NCI-H128 (cell line): ENCODE measurements around the gene FUT2.

Experiments
- DNase-seq: peaks from one replicate; lab custom pipeline; 2025; ENCODE audit not compliant: unreplicated experiment; lab: John Stamatoyannopoulos, UW

Gene FUT2

DNA sequence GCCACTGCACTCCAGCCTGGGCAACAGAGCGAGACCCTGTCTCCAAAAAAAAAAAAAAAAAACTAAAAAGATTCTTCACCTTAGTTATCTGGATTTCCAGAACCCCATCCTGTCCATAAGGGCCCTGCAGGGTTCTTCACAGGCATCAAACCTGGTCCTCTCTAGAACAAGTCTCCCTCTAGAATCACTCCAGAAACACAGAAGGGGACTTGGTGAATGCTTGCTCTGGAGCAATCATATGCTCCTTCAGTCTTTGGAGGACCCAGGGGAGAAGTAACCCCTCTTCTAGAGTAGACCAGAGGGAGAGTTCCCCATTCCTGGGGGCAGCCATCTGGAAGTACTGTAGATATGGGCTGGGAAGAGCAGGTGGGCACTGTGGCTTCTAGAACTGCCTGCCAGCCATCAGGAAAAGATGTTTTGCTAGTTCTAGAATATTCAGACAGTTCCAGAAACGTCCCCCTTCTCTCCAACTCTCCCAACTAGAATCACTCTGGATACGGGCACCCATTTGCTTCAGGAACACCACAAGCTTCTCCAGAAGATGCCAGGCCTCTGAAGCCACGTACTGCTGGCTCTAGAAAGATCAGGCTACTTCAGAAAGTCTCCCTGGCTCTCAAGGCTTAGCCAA lies 53.9 kb downstream of the FUT2 start:
- no peak for DNase-seq

GRCh38 chr19:48750351-48750750 lies 54.6 kb downstream of the FUT2 start:
- DNase-seq, result no peak

DNA sequence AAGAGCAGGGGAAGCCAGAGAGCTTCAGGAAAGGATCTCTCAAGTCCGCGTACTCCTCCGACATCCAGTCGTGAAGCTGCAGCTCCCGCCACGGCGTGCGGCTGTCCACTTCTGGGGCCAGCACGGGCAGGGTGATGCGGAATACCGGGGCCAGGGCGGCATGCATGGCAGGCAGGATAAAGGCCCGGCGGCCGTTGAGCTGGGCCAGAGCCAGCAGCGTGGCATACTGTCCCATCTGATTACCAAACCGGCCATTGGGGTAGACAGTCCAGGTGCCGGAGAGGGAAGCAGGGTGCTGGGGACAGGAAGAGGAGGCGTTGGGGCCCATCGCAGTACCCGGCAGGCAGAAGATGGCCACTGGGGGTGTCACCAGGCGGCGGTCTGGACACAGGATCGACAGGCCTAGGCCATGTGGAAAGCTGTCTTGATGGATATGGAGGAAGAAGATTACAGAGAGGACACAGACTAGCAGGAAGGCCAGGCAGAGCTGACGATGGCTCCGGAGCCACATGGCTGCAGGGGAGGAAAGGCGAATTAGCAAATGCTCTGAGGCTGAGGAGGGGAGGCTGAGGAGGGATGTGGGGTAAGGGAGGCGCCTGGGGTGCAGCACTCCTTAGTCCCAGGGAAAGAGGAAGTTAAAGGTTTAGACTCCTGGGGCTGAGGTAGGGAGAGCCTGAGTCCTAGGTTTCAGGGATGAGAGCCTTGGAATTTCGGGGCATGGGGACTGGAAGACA lies 55.2 kb downstream of the FUT2 start:
- no peak for DNase-seq

GRCh38 chr19:48751845-48752495 lies 56.2 kb downstream of the FUT2 start:
- DNase-seq, result no peak

DNA sequence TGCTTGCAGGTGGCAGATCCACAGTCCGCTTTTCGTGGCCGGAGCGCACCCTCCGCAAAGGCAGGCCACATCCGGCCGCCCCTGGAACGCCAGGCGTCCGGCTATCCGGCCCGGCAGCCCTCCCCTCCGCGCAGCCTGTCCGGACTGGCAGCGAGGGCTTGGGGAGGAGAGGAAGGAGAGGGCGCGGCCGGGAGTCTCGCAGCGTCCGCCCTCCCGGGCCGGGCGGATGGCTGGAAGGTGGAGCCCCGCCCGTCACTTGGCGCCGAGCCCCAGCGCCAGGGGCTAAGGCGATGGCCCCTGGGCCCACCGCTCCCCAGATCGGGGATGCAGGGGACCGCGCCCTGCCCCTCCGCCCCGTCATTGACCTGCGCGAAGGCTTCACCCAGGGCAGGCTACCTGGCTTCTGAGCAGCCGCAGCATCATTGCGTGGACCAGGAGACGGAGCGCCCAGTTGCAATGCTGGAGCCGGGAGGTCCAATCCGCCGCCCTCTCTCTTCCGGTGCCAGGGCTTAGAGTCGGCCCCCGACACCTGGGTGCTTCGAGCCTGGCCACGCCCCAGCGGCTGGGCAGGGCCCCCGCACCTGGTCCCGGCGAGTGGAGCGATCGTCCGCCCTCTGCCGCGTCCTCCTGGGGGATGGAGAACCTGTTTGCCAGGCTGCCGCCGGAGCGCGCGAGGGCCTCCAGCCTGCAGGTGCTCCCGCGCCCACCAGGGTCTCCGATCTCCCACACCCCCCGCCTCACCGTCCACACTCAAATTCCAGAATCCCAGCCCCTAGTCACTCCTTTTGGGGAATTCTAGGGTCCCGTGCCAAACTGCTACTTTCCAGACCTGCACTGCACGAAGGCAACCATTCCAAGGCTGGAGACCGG lies 57.0 kb downstream of the FUT2 start, which contains the start of gene FUT1:
TSS of gene FUT1 (minus strand) at position 146 of the 870 bp plus-strand sequence. CDS start 1,360 bp downstream, outside the sequence.
- peak; percentile 94 for DNase-seq

- no peak for DNase-seq
Measured at GRCh38 chr19:48755084-48755641, 59.4 kb downstream of the FUT2 start, which contains the start of gene FGF21. FGF21 (plus strand) TSS chr19:48755524; CDS start chr19:48756237, 713 bp downstream.
